ENCODE data around the gene MSL3B.
"Not testable (repeated sequence)": the region's sequence is repeated elsewhere in the genome, so short reads cannot be mapped to it uniquely, and the experiment has no call there.

MSL3B gene

GRCh38 chr2:233905945-233906344, 37.8 kb upstream of the MSL3B start:
- H3K27me3 Mint-ChIP-seq (ENCODE audit: low read depth), result peaks cover 59% of the 10 kb centered on the region
- no peaks in the 10 kb centered on the region for H3K36me3 Mint-ChIP-seq
- peaks cover 15% of the 10 kb centered on the region for H3K9me3 Mint-ChIP-seq
- TF ChIP-seq, protein P1, sequence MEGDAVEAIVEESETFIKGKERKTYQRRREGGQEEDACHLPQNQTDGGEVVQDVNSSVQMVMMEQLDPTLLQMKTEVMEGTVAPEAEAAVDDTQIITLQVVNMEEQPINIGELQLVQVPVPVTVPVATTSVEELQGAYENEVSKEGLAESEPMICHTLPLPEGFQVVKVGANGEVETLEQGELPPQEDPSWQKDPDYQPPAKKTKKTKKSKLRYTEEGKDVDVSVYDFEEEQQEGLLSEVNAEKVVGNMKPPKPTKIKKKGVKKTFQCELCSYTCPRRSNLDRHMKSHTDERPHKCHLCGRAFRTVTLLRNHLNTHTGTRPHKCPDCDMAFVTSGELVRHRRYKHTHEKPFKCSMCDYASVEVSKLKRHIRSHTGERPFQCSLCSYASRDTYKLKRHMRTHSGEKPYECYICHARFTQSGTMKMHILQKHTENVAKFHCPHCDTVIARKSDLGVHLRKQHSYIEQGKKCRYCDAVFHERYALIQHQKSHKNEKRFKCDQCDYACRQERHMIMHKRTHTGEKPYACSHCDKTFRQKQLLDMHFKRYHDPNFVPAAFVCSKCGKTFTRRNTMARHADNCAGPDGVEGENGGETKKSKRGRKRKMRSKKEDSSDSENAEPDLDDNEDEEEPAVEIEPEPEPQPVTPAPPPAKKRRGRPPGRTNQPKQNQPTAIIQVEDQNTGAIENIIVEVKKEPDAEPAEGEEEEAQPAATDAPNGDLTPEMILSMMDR (IDR thresholded peaks at IDR 0.05; ENCODE audit: unreplicated experiment), result no peak
- DNase-seq (ENCODE audit: low spot score in 2 of 2, unreplicated experiment in 2 of 2), result no peak
- H3K4me1 Mint-ChIP-seq, result no peaks in the 10 kb centered on the region
- no peak overlapping the region for H3K4me3 Mint-ChIP-seq
- no peak overlapping the region for H3K27ac Mint-ChIP-seq

GRCh38 chr2:233901884-233902283, 33.7 kb upstream of the MSL3B start:
- H3K36me3 Mint-ChIP-seq, result no peaks in the 10 kb centered on the region
- H3K27ac Mint-ChIP-seq, result no peak overlapping the region
- peaks cover 68% of the 10 kb centered on the region for H3K27me3 Mint-ChIP-seq (ENCODE audit: low read depth)

DNA sequence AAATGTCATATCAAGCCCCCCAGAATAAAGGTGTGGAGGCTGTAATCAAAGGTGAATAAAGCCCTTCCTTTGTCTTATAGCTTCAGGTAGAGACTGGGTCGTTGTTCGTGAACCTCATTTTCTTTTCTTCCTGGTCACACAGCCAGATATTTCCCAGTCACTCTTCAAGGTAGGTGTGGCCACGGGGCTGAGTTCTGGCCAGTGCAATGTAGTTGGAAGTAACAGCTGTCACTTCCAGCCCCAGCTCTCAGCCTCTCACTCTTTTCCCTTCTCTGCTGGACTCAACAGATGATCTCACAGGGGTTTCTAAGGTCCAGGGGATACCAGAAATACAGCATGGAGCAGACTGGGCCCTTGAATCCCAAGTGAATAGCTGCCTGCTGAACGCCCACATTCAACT, 33.2 kb upstream of the MSL3B start:
- DNase-seq (ENCODE audit: low spot score in 2 of 2, unreplicated experiment in 2 of 2), result no peak
- TF ChIP-seq, protein P1 (IDR thresholded peaks at IDR 0.05; ENCODE audit: unreplicated experiment), result no peak
- Mint-ChIP-seq H3K27ac (no peak overlapping the region), H3K4me1 (no peaks in the 10 kb centered on the region), H3K4me3 (no peak overlapping the region), H3K27me3 (ENCODE audit: low read depth) (peaks cover 71% of the 10 kb centered on the region), H3K36me3 (no peaks in the 10 kb centered on the region), H3K9me3 (peaks cover 9% of the 10 kb centered on the region)

More at GRCh38 chr2:233901884-233902283, 33.7 kb upstream of the MSL3B start:
- no peak for DNase-seq (ENCODE audit: low spot score in 2 of 2, unreplicated experiment in 2 of 2)
- H3K9me3 Mint-ChIP-seq, result peaks cover 10% of the 10 kb centered on the region
- no peak overlapping the region for H3K4me3 Mint-ChIP-seq
- H3K4me1 Mint-ChIP-seq, result no peaks in the 10 kb centered on the region
- TF ChIP-seq, protein P1 (IDR thresholded peaks at IDR 0.05; ENCODE audit: unreplicated experiment), result no peak

DNA sequence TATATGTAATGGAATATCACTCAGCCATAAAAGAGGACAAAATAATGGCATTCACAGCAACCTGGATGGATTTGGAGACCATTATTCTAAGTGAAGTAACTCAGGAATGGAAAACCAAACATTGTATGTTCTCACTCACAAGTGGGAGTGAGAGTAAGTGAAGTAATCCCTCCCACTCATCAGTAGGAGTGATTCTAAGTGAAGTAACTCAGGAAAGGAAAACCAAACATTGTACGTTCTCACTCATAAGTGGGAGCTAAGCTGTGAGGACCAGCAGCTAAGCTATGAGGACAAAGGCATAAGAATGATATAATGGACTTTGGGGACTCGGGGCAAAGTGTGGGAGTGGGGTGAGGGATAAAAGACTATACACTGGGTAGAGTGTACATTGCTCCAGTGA, 28.1 kb upstream of the MSL3B start:
- H3K9me3 Mint-ChIP-seq, result not testable (repeated sequence)
- H3K27me3 Mint-ChIP-seq (ENCODE audit: low read depth), result peaks cover 68% of the 10 kb centered on the region

GRCh38 chr2:233892793-233893192, 24.6 kb upstream of the MSL3B start:
- DNase-seq (ENCODE audit: low spot score in 2 of 2, unreplicated experiment in 2 of 2), result no peak
- Mint-ChIP-seq H3K36me3 (no peaks in the 10 kb centered on the region), H3K4me3 (no peak overlapping the region), H3K27ac (no peak overlapping the region), H3K9me3 (no peaks in the 10 kb centered on the region), H3K4me1 (no peaks in the 10 kb centered on the region), H3K27me3 (ENCODE audit: low read depth) (peaks cover 67% of the 10 kb centered on the region)
- TF ChIP-seq, protein P1 (IDR thresholded peaks at IDR 0.05; ENCODE audit: unreplicated experiment), result no peak

More for the DNA sequence above, 28.1 kb upstream of the MSL3B start:
- not testable (repeated sequence) for H3K36me3 Mint-ChIP-seq; DNase-seq (ENCODE audit: low spot score in 2 of 2, unreplicated experiment in 2 of 2); H3K4me3 Mint-ChIP-seq; H3K4me1 Mint-ChIP-seq; H3K27ac Mint-ChIP-seq

- H3K27me3 Mint-ChIP-seq (ENCODE audit: low read depth), result peaks cover 25% of the 10 kb centered on the region
- no peak overlapping the region for H3K27ac Mint-ChIP-seq
- H3K4me1 Mint-ChIP-seq, result no peaks in the 10 kb centered on the region
- H3K36me3 Mint-ChIP-seq, result no peaks in the 10 kb centered on the region
- DNase-seq (ENCODE audit: low spot score in 2 of 2, unreplicated experiment in 2 of 2), result no peak
- H3K4me3 Mint-ChIP-seq, result no peak overlapping the region
- TF ChIP-seq, protein P1 (IDR thresholded peaks at IDR 0.05; ENCODE audit: unreplicated experiment), result no peak
- H3K9me3 Mint-ChIP-seq, result peaks cover 33% of the 10 kb centered on the region
Observed at GRCh38 chr2:233882353-233882752, 14.2 kb upstream of the MSL3B start.

- H3K4me3 Mint-ChIP-seq; H3K36me3 Mint-ChIP-seq; H3K4me1 Mint-ChIP-seq; H3K27ac Mint-ChIP-seq; DNase-seq (ENCODE audit: low spot score in 2 of 2, unreplicated experiment in 2 of 2): not testable (repeated sequence)
- H3K9me3 Mint-ChIP-seq, result peaks cover 26% of the 10 kb centered on the region
- H3K27me3 Mint-ChIP-seq (ENCODE audit: low read depth), result peaks cover 49% of the 10 kb centered on the region
Observed at GRCh38 chr2:233872125-233872524, 3.9 kb upstream of the MSL3B start.
